Endothelial cell of umbilical vein (primary cell): ENCODE measurements around the gene ZBTB17.

Experiments
- CTCF ChIP-seq, 2 donors: IDR thresholded peaks; 1 replicate in 1 of 2; 2 replicates in 1 of 2; pipeline ENCODE4 v1.5.1; 2011; ENCODE audit warnings: low read length in 2 of 2, mild to moderate bottlenecking in 2 of 2, moderate library complexity in 2 of 2, control low read depth in 1 of 2, inconsistent platforms in 1 of 2, low read depth in 1 of 2; ENCODE audit not compliant: insufficient read depth in 1 of 2; ENCODE audit errors: extremely low read depth in 1 of 2
- POLR2A ChIP-seq: IDR thresholded peaks from 2 replicates; pipeline ENCODE4 v1.6.1; 2012; ENCODE audit warnings: low read depth, mild to moderate bottlenecking, control low read depth, low read length
- POLR2AphosphoS5 ChIP-seq: IDR thresholded peaks from 2 replicates; pipeline ENCODE4 v1.6.1; 2012; ENCODE audit warnings: low read depth, mild to moderate bottlenecking, control low read depth, low read length, moderate library complexity; ENCODE audit not compliant: insufficient read depth

- TF ChIP-seq POLR2AphosphoS5 (no peak), CTCF (IDR thresholded peaks at IDR 0.05; ENCODE audit: extremely low read depth in 1 of 2, insufficient read depth in 1 of 2, low read depth in 1 of 2, low read length in 2 of 2) (no peak), POLR2A (no peak)
Measured at GRCh38 chr1:15948595-15949452, 27.1 kb downstream of the ZBTB17 start.
